Myocyte (in vitro differentiated cells): ENCODE measurements around the gene CADM1. TPM values are rescaled to one million over a fixed set of nuclear protein-coding genes. Genes with fewer than 3 reads are reported as not detected.

Source experiments
- DNase-seq: peaks from one replicate; pipeline ENCODE4 v3.0.0-alpha.2; 2012; ENCODE audit warnings: low read depth
- total RNA-seq: library from RNA; depleted of rRNA; stranded (reverse); fragments of >200 nt; gene quantifications from 2 replicates; pipeline ENCODE4 v1.2.3, GENCODE V29; 2014

Gene CADM1
- total RNA-seq, 1 donor from 2014 or later = 2.9 TPM

- no peak for DNase-seq
These were observed 11.6 kb upstream of the CADM1 start for GRCh38 chr11:115515647-115516395.

GRCh38 chr11:115506954-115507675 lies 2.9 kb upstream of the CADM1 start:
- DNase-seq = no peak

GRCh38 chr11:115505175-115505574 lies 960 bp upstream of the CADM1 start:
- no peak for DNase-seq

GRCh38 chr11:115503886-115504275 lies 334 bp downstream of the CADM1 start:
- DNase-seq = no peak

- DNase-seq = peak; percentile 43
These were observed 931 bp downstream of the CADM1 start for GRCh38 chr11:115503083-115503885.

GRCh38 chr11:115502636-115503082 lies 1.6 kb downstream of the CADM1 start:
- no peak for DNase-seq

GRCh38 chr11:115501893-115502589 lies 2.2 kb downstream of the CADM1 start:
- DNase-seq = no peak

- DNase-seq = no peak
These were observed 2.7 kb downstream of the CADM1 start for GRCh38 chr11:115501502-115501892.

- DNase-seq = no peak
These were observed 3.4 kb downstream of the CADM1 start for GRCh38 chr11:115500547-115501501.

- no peak for DNase-seq
These were observed 4.3 kb downstream of the CADM1 start for GRCh38 chr11:115499891-115500290.

- no peak for DNase-seq
These were observed 4.9 kb downstream of the CADM1 start for GRCh38 chr11:115499241-115499799.

- no peak for DNase-seq
These were observed 5.9 kb downstream of the CADM1 start for GRCh38 chr11:115498354-115498753.

- peak; percentile 69 for DNase-seq
These were observed 6.9 kb downstream of the CADM1 start for GRCh38 chr11:115497303-115497702.

- peak; percentile 7 for DNase-seq
These were observed 7.3 kb downstream of the CADM1 start for GRCh38 chr11:115496892-115497291.

- no peak for DNase-seq
These were observed 10.3 kb downstream of the CADM1 start for GRCh38 chr11:115493905-115494304.

GRCh38 chr11:115493488-115493887 lies 10.7 kb downstream of the CADM1 start:
- DNase-seq = no peak

GRCh38 chr11:115489466-115489865 lies 14.7 kb downstream of the CADM1 start:
- DNase-seq = no peak

GRCh38 chr11:115488945-115489344 lies 15.3 kb downstream of the CADM1 start:
- no peak for DNase-seq

- no peak for DNase-seq
These were observed 22.7 kb downstream of the CADM1 start for GRCh38 chr11:115481528-115481927.

- no peak for DNase-seq
These were observed 23.6 kb downstream of the CADM1 start for GRCh38 chr11:115480611-115481010.
